Liver (tissue), 9 donors: Measurements from ENCODE around the gene C11orf21. TPM values are rescaled to one million over a fixed set of nuclear protein-coding genes. Genes with fewer than 3 reads are reported as not detected.

Experiments used
- DNase-seq: peaks from one replicate; pipeline ENCODE4 v3.0.0-alpha.2; 2017; ENCODE audit warnings: low spot score
- H3K27ac ChIP-seq, 2 donors: one replicate each; pipeline ENCODE4 v1.7.0; 2013; ENCODE audit warnings: inconsistent platforms in 2 of 2, low read length in 2 of 2, control low read depth in 1 of 2, low read depth in 1 of 2, mild to moderate bottlenecking in 1 of 2
- H3K27me3 ChIP-seq, 4 donors: one replicate each; pipeline versions ENCODE4 v1.6.1 to v1.7.0; 2013; ENCODE audit warnings: low read length in 3 of 4, inconsistent platforms in 1 of 4, mild to moderate bottlenecking in 1 of 4, moderate library complexity in 1 of 4; ENCODE audit not compliant: control insufficient read depth in 4 of 4, insufficient read depth in 4 of 4
- H3K36me3 ChIP-seq, 4 donors: one replicate each; pipeline versions ENCODE4 v1.6.1 to v1.7.0; 2013; ENCODE audit warnings: low read length in 3 of 4, mild to moderate bottlenecking in 3 of 4, low read depth in 1 of 4, moderate library complexity in 1 of 4; ENCODE audit not compliant: control insufficient read depth in 4 of 4, insufficient read depth in 3 of 4
- H3K4me1 ChIP-seq, 4 donors: one replicate each; pipeline versions ENCODE4 v1.6.1 to v1.7.0; 2013; ENCODE audit warnings: low read length in 3 of 4, mild to moderate bottlenecking in 3 of 4, moderate library complexity in 1 of 4; ENCODE audit not compliant: control insufficient read depth in 4 of 4, insufficient read depth in 4 of 4
- H3K4me3 ChIP-seq, 3 donors: one replicate each; pipeline versions ENCODE4 v1.6.1 to v1.7.0; 2013; ENCODE audit warnings: low read length in 3 of 3, control low read depth in 1 of 3, low read depth in 1 of 3, mild to moderate bottlenecking in 1 of 3
- H3K9ac ChIP-seq, 2 donors: one replicate each; pipeline ENCODE4 v1.7.0; 2013; ENCODE audit warnings: low read length in 2 of 2, mild to moderate bottlenecking in 2 of 2, moderate library complexity in 2 of 2, control low read depth in 1 of 2, low read depth in 1 of 2
- H3K9me3 ChIP-seq, 4 donors: one replicate each; pipeline versions ENCODE4 v1.6.1 to v1.7.0; 2013; ENCODE audit warnings: low read length in 3 of 4; ENCODE audit not compliant: control insufficient read depth in 4 of 4
- ATF3 ChIP-seq: IDR thresholded peaks from 2 replicates; pipeline ENCODE4 v1.6.1; 2016; ENCODE audit warnings: antibody characterized with exemption
- CTCF ChIP-seq: fragments of 150-350 bp; IDR thresholded peaks from 2 replicates; pipeline ENCODE4 v1.5.1; 2017; ENCODE audit warnings: improper control_type of control experiment, low read depth, low read length; ENCODE audit not compliant: missing input control
- EGR1 ChIP-seq, 2 donors: IDR thresholded peaks; 2 replicates each; pipeline ENCODE4 v1.6.1; 2016 to 2018; ENCODE audit warnings: antibody characterized with exemption in 2 of 2, low read depth in 2 of 2
- FOXA1 ChIP-seq: IDR thresholded peaks from 2 replicates; pipeline ENCODE4 v1.6.1; 2016; ENCODE audit warnings: antibody characterized with exemption
- FOXA2 ChIP-seq: IDR thresholded peaks from 2 replicates; pipeline ENCODE4 v1.6.1; 2016; ENCODE audit warnings: antibody characterized with exemption
- GABPA ChIP-seq, 2 donors: IDR thresholded peaks in 1 of 2; conservative IDR thresholded peaks in 1 of 2; 2 replicates each; pipeline ENCODE4 v1.6.1; 2016; ENCODE audit warnings: antibody characterized with exemption in 2 of 2, mild to moderate bottlenecking in 1 of 2, moderate library complexity in 1 of 2
- HNF4A ChIP-seq, 2 donors: conservative IDR thresholded peaks; 2 replicates each; pipeline ENCODE4 v1.6.1; 2016; ENCODE audit warnings: antibody characterized with exemption in 2 of 2, mild to moderate bottlenecking in 2 of 2
- HNF4G ChIP-seq: IDR thresholded peaks from 2 replicates; pipeline ENCODE4 v1.6.1; 2016; ENCODE audit warnings: antibody characterized with exemption
- JUND ChIP-seq, 2 donors: IDR thresholded peaks; 2 replicates each; pipeline ENCODE4 v1.6.1; 2016; ENCODE audit warnings: antibody characterized with exemption in 2 of 2
- MAX ChIP-seq: IDR thresholded peaks from 2 replicates; pipeline ENCODE4 v1.6.1; 2016; ENCODE audit warnings: antibody characterized with exemption
- NR2F2 ChIP-seq: IDR thresholded peaks from 2 replicates; pipeline ENCODE4 v1.6.1; 2016; ENCODE audit warnings: antibody characterized with exemption
- RAD21 ChIP-seq, 2 donors: IDR thresholded peaks; 2 replicates each; pipeline ENCODE4 v1.6.1; 2016; ENCODE audit warnings: antibody characterized with exemption in 2 of 2, mild to moderate bottlenecking in 2 of 2
- REST ChIP-seq: IDR thresholded peaks from 2 replicates; pipeline ENCODE4 v1.6.1; 2016; ENCODE audit warnings: antibody characterized with exemption, mild to moderate bottlenecking
- RXRA ChIP-seq, 2 donors: IDR thresholded peaks; 2 replicates each; pipeline ENCODE4 v1.6.1; 2017 to 2018; ENCODE audit warnings: antibody characterized with exemption in 2 of 2, mild to moderate bottlenecking in 1 of 2
- SP1 ChIP-seq: IDR thresholded peaks from 2 replicates; pipeline ENCODE4 v1.6.1; 2018; ENCODE audit warnings: antibody characterized with exemption, mild to moderate bottlenecking
- TAF1 ChIP-seq: conservative IDR thresholded peaks from 2 replicates; pipeline ENCODE4 v1.6.1; 2016; ENCODE audit warnings: antibody characterized with exemption, mild to moderate bottlenecking
- YY1 ChIP-seq: IDR thresholded peaks from 2 replicates; pipeline ENCODE4 v1.6.1; 2016; ENCODE audit warnings: antibody characterized with exemption, mild to moderate bottlenecking
- ZBTB33 ChIP-seq: IDR thresholded peaks from 2 replicates; pipeline ENCODE4 v1.6.1; 2016; ENCODE audit warnings: antibody characterized with exemption
- whole genome bisulfite sequencing: extraction: QIAGEN DNeasy Blood & Tissue Kit; methylation state at CpG from one replicate; pipeline ENCODE4 v1.1.7; 2013; 5-methylcytosine and 5-hydroxymethylcytosine counted together
- polyA plus RNA-seq, 2 donors: library from polyadenylated mRNA; stranded (reverse) in 1 of 2; unstranded in 1 of 2; fragments of 200-250 nt in 1 of 2; fragments of >200 nt in 1 of 2; fragmentation: Nextera tagmentation in 1 of 2; extraction: Ambion mirVana in 1 of 2; gene quantifications; one replicate each; pipeline versions ENCODE4 v1.2.1 to v1.2.3, GENCODE V29; 2013 to 2015
- total RNA-seq, 2 donors: library from RNA; depleted of rRNA; stranded (reverse); fragments of >200 nt; gene quantifications; one replicate each; pipeline ENCODE4 v1.2.3, GENCODE V29; 2014
- donor health status: healthy.
- donor health status: healthy.
- donor health status: healthy.
- donor health status: healthy.
- donor health status: healthy.

The C11orf21 gene
- total and polyA plus RNA-seq, 4 donors = 0.14 to 16.2 (median 0.44) TPM

GRCh38 chr11:2300936-2301630 is 635 bp downstream of the C11orf21 start:
- H3K27ac ChIP-seq = peak overlapping the region in 1 of 2 donors; percentile 62

More at GRCh38 chr11:2300936-2301630, 635 bp downstream of the C11orf21 start:
- Histone ChIP-seq H3K9ac (no peak overlapping the region), H3K4me3 (no peak overlapping the region), H3K9me3 (no peaks in the 10 kb centered on the region), H3K4me1 (peaks cover 4 to 33% (median 23%) of the 10 kb centered on the region in 4 donors), H3K36me3 (no peaks in the 10 kb centered on the region), H3K27me3 (no peaks in the 10 kb centered on the region)
- peak; percentile 49 for DNase-seq
- WGBS = 67% methylated on average over 24 of the region's 24 CpGs
- TF ChIP-seq YY1 (no peak), GABPA (IDR thresholded peaks at IDR 0.05 in 1 of 2, conservative IDR thresholded peaks at IDR 0.05 in 1 of 2) (no peak), RAD21 (IDR thresholded peaks at IDR 0.05) (no peak), SP1 (no peak), MAX (no peak), NR2F2 (no peak), FOXA1 (no peak), HNF4A (conservative IDR thresholded peaks at IDR 0.05) (no peak), JUND (IDR thresholded peaks at IDR 0.05) (no peak), TAF1 (no peak), ATF3 (no peak), EGR1 (IDR thresholded peaks at IDR 0.05; ENCODE audit: low read depth in 2 of 2) (no peak), ZBTB33 (no peak), HNF4G (no peak), RXRA (IDR thresholded peaks at IDR 0.05) (no peak), FOXA2 (no peak), REST (no peak), CTCF (no peak)
